Upper lobe of right lung (tissue), 1 donor: ENCODE data around the gene RIPK1. TPM values are rescaled to one million over a fixed set of nuclear protein-coding genes. Genes with fewer than 3 reads are reported as not detected.
"Not testable (repeated sequence)": the region's sequence is repeated elsewhere in the genome, so short reads cannot be mapped to it uniquely, and the experiment has no call there.

Experiments
- ATAC-seq: fragments of 200-7000 bp; cut with Tn5 transposase; one replicate; pipeline ENCODE4 v1.9.1; 2020; ENCODE audit warnings: mild to moderate bottlenecking, moderate library complexity
- DNase-seq: peaks from one replicate; pipeline ENCODE4 v3.0.0-alpha.2; 2020
- H3K27ac ChIP-seq: fragments of 200-600 bp; one replicate; pipeline ENCODE4 v1.8.0; 2022
- H3K27me3 ChIP-seq: fragments of 200-600 bp; one replicate; pipeline ENCODE4 v1.8.0; 2022; ENCODE audit warnings: mild to moderate bottlenecking
- H3K36me3 ChIP-seq: fragments of 200-600 bp; one replicate; pipeline ENCODE4 v1.8.0; 2022
- H3K4me1 ChIP-seq: fragments of 200-600 bp; one replicate; pipeline ENCODE4 v1.8.0; 2022
- H3K4me3 ChIP-seq: fragments of 200-600 bp; one replicate; pipeline ENCODE4 v1.8.0; 2022; ENCODE audit warnings: mild to moderate bottlenecking
- H3K9me3 ChIP-seq: fragments of 200-600 bp; one replicate; pipeline ENCODE4 v1.8.0; 2022
- CTCF ChIP-seq: fragments of 200-600 bp; IDR thresholded peaks from one replicate; pipeline ENCODE4 v1.8.0; 2022; ENCODE audit warnings: antibody characterized with exemption
- intact Hi-C: fragments of 100-400 bp; cut with DNase I; formaldehyde crosslinking; loops from one replicate; pipeline ENCODE4 v1.11.0; 2022
- total RNA-seq: library from RNA; stranded (reverse); fragmentation: NEBNext Ultra II Directional; extraction: Animal tissue kit (Norgen Biotek cat#: 25700); gene quantifications from one replicate; pipeline ENCODE4 v1.2.1, GENCODE V29; 2021
- donor health status: DM: no; HTN: yes; CAD: no; lungs with severe emphysema.

The RIPK1 gene
- total RNA-seq, 1 donor from 2014 or later: 24.4 TPM

- Histone ChIP-seq H3K4me1 (peaks cover 9% of the 10 kb centered on the region), H3K4me3 (no peak overlapping the region), H3K36me3 (peaks cover 7% of the 10 kb centered on the region), H3K9me3 (no peaks in the 10 kb centered on the region), H3K27me3 (no peaks in the 10 kb centered on the region), H3K27ac (no peak overlapping the region)
- ATAC-seq (no peak), DNase-seq (no peak)
- TF ChIP-seq CTCF: no peak
- intact Hi-C loops: no loop called here
Observed at GRCh38 chr6:3136292-3137011, 68.2 kb downstream of the RIPK1 start.

GRCh38 chr6:3137057-3137777 lies 68.9 kb downstream of the RIPK1 start:
- DNase-seq (no peak), ATAC-seq (no peak)
- Histone ChIP-seq H3K4me3 (no peak overlapping the region), H3K4me1 (peaks cover 9% of the 10 kb centered on the region), H3K27ac (no peak overlapping the region), H3K36me3 (peaks cover 6% of the 10 kb centered on the region), H3K27me3 (no peaks in the 10 kb centered on the region), H3K9me3 (no peaks in the 10 kb centered on the region)
- intact Hi-C loops: no loop called here
- TF ChIP-seq CTCF: no peak

DNA sequence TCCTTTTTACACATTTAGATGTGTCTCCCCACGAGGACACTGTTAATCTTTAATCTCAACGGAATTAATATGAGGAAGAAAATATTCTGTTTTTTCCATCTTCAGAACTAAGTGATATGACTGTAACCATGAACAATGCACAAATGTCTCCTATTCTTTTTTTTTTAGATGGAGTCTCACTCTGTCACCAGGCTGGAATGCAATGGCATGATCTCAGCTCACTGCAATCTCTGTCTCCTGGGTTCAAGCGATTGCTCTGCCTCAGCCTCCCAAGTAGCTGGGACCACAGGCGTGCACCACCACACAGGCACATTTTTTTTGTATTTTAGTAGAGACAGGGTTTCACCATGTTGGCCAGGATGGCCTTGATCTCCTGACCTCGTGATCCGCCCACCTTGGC lies 69.6 kb downstream of the RIPK1 start:
- H3K4me3 ChIP-seq, H3K4me1 ChIP-seq, H3K27ac ChIP-seq, H3K27me3 ChIP-seq, intact Hi-C loops, H3K9me3 ChIP-seq, DNase-seq, H3K36me3 ChIP-seq, ATAC-seq: not testable (repeated sequence)

GRCh38 chr6:3138341-3138740 lies 70.0 kb downstream of the RIPK1 start:
- peaks cover 9% of the 10 kb centered on the region for H3K4me1 ChIP-seq
- no peak overlapping the region for H3K27ac ChIP-seq
- DNase-seq (no peak), ATAC-seq (no peak)
- TF ChIP-seq CTCF: no peak
- peaks cover 3% of the 10 kb centered on the region for H3K36me3 ChIP-seq
- intact Hi-C loops: no loop called here
- H3K9me3 ChIP-seq: no peaks in the 10 kb centered on the region
- no peak overlapping the region for H3K4me3 ChIP-seq
- no peaks in the 10 kb centered on the region for H3K27me3 ChIP-seq

- no peak for TF ChIP-seq CTCF
- Histone ChIP-seq H3K9me3 (no peaks in the 10 kb centered on the region), H3K27ac (no peak overlapping the region), H3K4me3 (no peak overlapping the region), H3K36me3 (peaks cover 3% of the 10 kb centered on the region), H3K27me3 (no peaks in the 10 kb centered on the region), H3K4me1 (peaks cover 9% of the 10 kb centered on the region)
- intact Hi-C loops: no loop called here
- DNase-seq (peak; percentile 74), ATAC-seq (peak; percentile 94)
Observed at GRCh38 chr6:3139090-3139903, 71.0 kb downstream of the RIPK1 start.

DNA sequence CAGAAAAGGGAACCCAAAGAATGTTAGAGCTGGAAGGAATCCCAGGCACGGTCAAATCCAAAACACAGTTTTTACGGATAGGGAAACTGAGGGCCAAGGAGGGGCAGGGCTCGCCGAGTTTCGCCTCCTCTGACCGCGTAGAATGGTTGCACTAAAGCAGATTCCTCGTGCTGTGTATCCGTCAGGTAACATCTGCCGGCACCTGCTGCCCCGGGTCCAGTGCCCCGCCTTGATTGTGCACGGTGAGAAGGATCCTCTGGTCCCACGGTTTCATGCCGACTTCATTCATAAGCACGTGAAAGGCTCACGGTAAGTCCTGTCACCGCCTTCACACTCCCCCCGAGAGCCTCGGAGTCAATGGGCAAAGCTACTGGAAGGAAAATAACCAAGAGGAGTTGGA lies 71.9 kb downstream of the RIPK1 start:
- peaks cover 9% of the 10 kb centered on the region for H3K4me1 ChIP-seq
- H3K36me3 ChIP-seq: peaks cover 3% of the 10 kb centered on the region
- no peak overlapping the region for H3K4me3 ChIP-seq
- H3K27me3 ChIP-seq: no peaks in the 10 kb centered on the region
- intact Hi-C loops: no loop called here
- H3K9me3 ChIP-seq: no peaks in the 10 kb centered on the region
- DNase-seq: no peak
- no peak overlapping the region for H3K27ac ChIP-seq
- no peak for TF ChIP-seq CTCF
- ATAC-seq: no peak
